GM23338 (cell line): ENCODE results near the gene CPNE1. TPM values are rescaled to one million over a fixed set of nuclear protein-coding genes. Genes with fewer than 3 reads are reported as not detected.

ENCODE experiments used
- ATAC-seq: fragments of 200-7000 bp; cut with Tn5 transposase; 3 replicates; pipeline ENCODE4 v1.9.1; 2020
- DNase-seq: peaks from one replicate; pipeline ENCODE4 v3.0.0-alpha.2; 2015; ENCODE audit warnings: low spot score
- H2AFZ ChIP-seq: fragments of 200-600 bp; sonication (generic); 2 replicates; pipeline ENCODE4 v1.8.0; 2016; ENCODE audit warnings: antibody characterized with exemption, mild to moderate bottlenecking, moderate library complexity
- H3F3A ChIP-seq: fragments of 200-600 bp; sonication (generic); replicated peaks from 2 replicates; pipeline ENCODE4 v1.8.0; 2017; ENCODE audit warnings: antibody characterized with exemption, mixed run types, low read depth
- H3K27ac ChIP-seq: fragments of 200-600 bp; sonication (generic); 2 replicates; pipeline ENCODE4 v1.6.1; 2016; ENCODE audit warnings: low read depth
- H3K27me3 ChIP-seq: fragments of 200-600 bp; sonication (generic); 2 replicates; pipeline ENCODE4 v1.8.0; 2016; ENCODE audit warnings: mild to moderate bottlenecking, mixed run types, moderate library complexity; ENCODE audit not compliant: insufficient read depth
- H3K36me3 ChIP-seq: fragments of 200-600 bp; sonication (generic); 2 replicates; pipeline ENCODE4 v1.8.0; 2016; ENCODE audit warnings: mild to moderate bottlenecking; ENCODE audit not compliant: insufficient read depth
- H3K4me1 ChIP-seq: fragments of 200-600 bp; sonication (generic); 2 replicates; pipeline ENCODE4 v1.8.0; 2016; ENCODE audit warnings: mild to moderate bottlenecking, moderate library complexity; ENCODE audit not compliant: insufficient read depth
- H3K4me2 ChIP-seq: fragments of 200-600 bp; sonication (generic); 2 replicates; pipeline ENCODE4 v1.7.1; 2017; ENCODE audit warnings: mixed run types
- H3K4me3 ChIP-seq: fragments of 200-600 bp; sonication (generic); 2 replicates; pipeline ENCODE4 v1.6.1; 2016; ENCODE audit warnings: mixed run types
- H3K79me2 ChIP-seq: fragments of 200-600 bp; sonication (generic); replicated peaks from 2 replicates; pipeline ENCODE4 v1.8.0; 2017; ENCODE audit warnings: mild to moderate bottlenecking; ENCODE audit not compliant: insufficient read depth
- H3K9me2 ChIP-seq: fragments of 200-600 bp; sonication (generic); 2 replicates; pipeline ENCODE4 v1.8.0; 2017; ENCODE audit not compliant: insufficient read depth
- H4K20me1 ChIP-seq: fragments of 200-600 bp; sonication (generic); replicated peaks from 2 replicates; pipeline ENCODE4 v1.8.0; 2017; ENCODE audit warnings: mild to moderate bottlenecking; ENCODE audit not compliant: insufficient read depth
- H3K27ac Mint-ChIP-seq: 2 replicates; pipeline ENCODE4 v1.8.0; 2020; ENCODE audit warnings: inconsistent platforms, mild to moderate bottlenecking, moderate library complexity, mixed read lengths
- H3K27me3 Mint-ChIP-seq: 3 replicates; pipeline ENCODE4 v1.8.0; 2022; ENCODE audit warnings: low read depth, mild to moderate bottlenecking, moderate library complexity, mixed read lengths, inconsistent platforms; ENCODE audit not compliant: insufficient read depth, poor library complexity
- H3K36me3 Mint-ChIP-seq: 3 replicates; pipeline ENCODE4 v1.8.0; 2021; ENCODE audit warnings: low read depth, mild to moderate bottlenecking, inconsistent platforms, moderate library complexity, mixed read lengths
- H3K4me1 Mint-ChIP-seq: 3 replicates; pipeline ENCODE4 v1.8.0; 2020; ENCODE audit warnings: mild to moderate bottlenecking, inconsistent platforms, mixed read lengths
- H3K4me3 Mint-ChIP-seq: 3 replicates; pipeline ENCODE4 v1.8.0; 2021; ENCODE audit warnings: moderate library complexity, mild to moderate bottlenecking, inconsistent platforms, mixed read lengths
- H3K9me3 Mint-ChIP-seq: 3 replicates; pipeline ENCODE4 v1.8.0; 2020; ENCODE audit warnings: moderate library complexity, mild to moderate bottlenecking, inconsistent platforms, mixed read lengths
- CREB1 ChIP-seq: fragments of 250-450 bp; sonication (Bioruptor Pico); IDR thresholded peaks from 2 replicates; pipeline ENCODE4 v1.5.0; 2020; ENCODE audit warnings: low read depth, mild to moderate bottlenecking, moderate library complexity
- CTCF ChIP-seq, 2 experiments: fragments of 200-600 bp in 1 of 2; sonication (generic) in 1 of 2; conservative IDR thresholded peaks; 2 replicates each; pipeline versions ENCODE4 v1.5.1 to v1.6.1; 2016 to 2017; ENCODE audit warnings: antibody characterized with exemption in 2 of 2, low read depth in 2 of 2, mild to moderate bottlenecking in 2 of 2, moderate library complexity in 1 of 2
- EZH2 ChIP-seq: fragments of 200-600 bp; sonication (generic); IDR thresholded peaks from one replicate; pipeline ENCODE4 v1.8.0; 2017; ENCODE audit warnings: antibody characterized with exemption, mild to moderate bottlenecking, low read depth; ENCODE audit not compliant: unreplicated experiment
- EZH2phosphoT487 ChIP-seq: fragments of 200-600 bp; sonication (generic); IDR thresholded peaks from one replicate; pipeline ENCODE4 v1.8.1; 2018; ENCODE audit warnings: antibody characterized with exemption; ENCODE audit not compliant: unreplicated experiment
- NANOG ChIP-seq: IDR thresholded peaks from 2 replicates; pipeline ENCODE4 v1.6.1; 2016; ENCODE audit warnings: antibody characterized with exemption, borderline replicate concordance
- POLR2AphosphoS5 ChIP-seq: IDR thresholded peaks from 2 replicates; pipeline ENCODE4 v1.6.1; 2016; ENCODE audit warnings: antibody characterized with exemption, low read depth
- REST ChIP-seq: IDR thresholded peaks from one replicate; pipeline ENCODE4 v1.6.1; 2018; ENCODE audit warnings: antibody characterized with exemption; ENCODE audit not compliant: unreplicated experiment
- ZNF114 ChIP-seq: fragments of 250-450 bp; sonication (Bioruptor Pico); IDR thresholded peaks from 2 replicates; pipeline ENCODE4 v1.5.0; 2020; ENCODE audit warnings: mild to moderate bottlenecking, moderate library complexity
- ZNF462 ChIP-seq: fragments of 250-450 bp; sonication (Bioruptor Pico); IDR thresholded peaks from 2 replicates; pipeline ENCODE4 v1.5.0; 2020; ENCODE audit warnings: mild to moderate bottlenecking, moderate library complexity
- polyA plus RNA-seq: library from polyadenylated mRNA; unstranded; fragments of >200 nt; fragmentation: Nextera tagmentation; extraction: Ambion mirVana; gene quantifications from 2 replicates; pipeline ENCODE4 v1.2.1, GENCODE V29; 2016
- total RNA-seq: library from RNA; depleted of rRNA; stranded (reverse); fragments of >200 nt; shearing (Covaris generic); gene quantifications from 2 replicates; pipeline ENCODE4 v1.2.3, GENCODE V29; 2014

Gene CPNE1
- total and polyA plus RNA-seq, 2 experiments from 2014 or later: 189 to 196 TPM

- no peak for TF ChIP-seq EZH2
- no peak for TF ChIP-seq CTCF (conservative IDR thresholded peaks at IDR 0.05; ENCODE audit: low read depth in 2 of 2)
- no peak for TF ChIP-seq POLR2AphosphoS5
- no peak for TF ChIP-seq ZNF114 (CRISPR knock-in tag)
- no peak for TF ChIP-seq NANOG
These were observed 57.5 kb downstream of the CPNE1 start (continued) for GRCh38 chr20:35607003-35607735.

- Histone ChIP-seq H3K36me3 (no peaks in the 10 kb centered on the region), H3K27ac (no peak overlapping the region), H3K27me3 (peaks cover 32% of the 10 kb centered on the region), H3F3A (no peaks in the 10 kb centered on the region), H2AFZ (no peak overlapping the region), H3K79me2 (no peaks in the 10 kb centered on the region), H3K4me2 (no peak overlapping the region), H3K4me3 (no peak overlapping the region), H3K4me1 (peaks cover 4% of the 10 kb centered on the region), H3K9me2 (no peaks in the 10 kb centered on the region), H4K20me1 (no peaks in the 10 kb centered on the region)
- TF ChIP-seq EZH2phosphoT487 (no peak), NANOG (no peak), EZH2 (no peak), CREB1 (CRISPR knock-in tag) (no peak), ZNF114 (CRISPR knock-in tag) (no peak), CTCF (conservative IDR thresholded peaks at IDR 0.05; ENCODE audit: low read depth in 2 of 2) (no peak), REST (no peak), ZNF462 (no peak)
- no peak for ATAC-seq
- no peak for DNase-seq
- Mint-ChIP-seq H3K4me3 (no peak overlapping the region), H3K9me3 (no peaks in the 10 kb centered on the region; the same call in 2 of the 3 replicates), H3K27me3 (peaks cover 30% of the 10 kb centered on the region), H3K27ac (no peak overlapping the region), H3K36me3 (no peaks in the 10 kb centered on the region; the same call in 1 of the 3 replicates), H3K4me1 (peaks cover 7% of the 10 kb centered on the region)
These were observed 58.6 kb downstream of the CPNE1 start for GRCh38 chr20:35606127-35606526.
